ENCODE measurements around the gene TFR2.
A peak's percentile ranks its signal among the peaks of the same experiment; 100 is the strongest.

TFR2 gene

DNA sequence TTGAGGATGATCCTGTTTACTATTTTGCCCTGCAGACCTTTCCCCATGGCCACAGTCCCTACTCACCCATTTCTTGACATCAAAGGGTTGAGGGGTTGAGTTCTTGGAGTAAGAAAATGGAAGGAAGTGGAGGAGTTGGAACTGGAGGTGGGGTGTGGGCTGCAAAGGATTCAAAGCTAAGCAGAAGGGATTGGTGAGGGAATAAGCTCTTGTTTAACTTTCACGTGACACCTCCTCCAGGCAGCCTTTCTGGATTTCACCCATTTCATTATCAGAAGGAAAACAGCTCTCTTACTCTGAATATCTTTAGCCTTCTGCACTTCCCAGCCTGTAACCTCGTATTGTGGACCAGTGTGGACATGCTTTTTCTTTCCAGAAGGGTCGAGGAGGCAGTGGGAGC, 15.3 kb downstream of the TFR2 start:
- DNase-seq (ENCODE audit: low spot score), result no peak
- no peak for TF ChIP-seq CTCF (conservative IDR thresholded peaks at IDR 0.05; ENCODE audit: low read depth)
- POLR2A ChIA-PET (ENCODE audit: low non-redundant PET), result no interaction called here
- CTCF ChIA-PET, result interaction anchor here (0.6 to 1.1 kb wide), 2 partner anchors 79 to 82 kb away, joined by 3 to 4 read pairs; no protein-coding TSS in a partner anchor
- H3K27ac ChIP-seq, result peak overlapping the region; percentile 67

GRCh38 chr7:100623951-100624824, 17.2 kb downstream of the TFR2 start:
- ChIA-PET POLR2A (ENCODE audit: low non-redundant PET) (no interaction called here), CTCF (no interaction called here)
- no peak overlapping the region for H3K27ac ChIP-seq
- TF ChIP-seq CTCF (conservative IDR thresholded peaks at IDR 0.05; ENCODE audit: low read depth), result no peak
- no peak for DNase-seq (ENCODE audit: low spot score)

DNA sequence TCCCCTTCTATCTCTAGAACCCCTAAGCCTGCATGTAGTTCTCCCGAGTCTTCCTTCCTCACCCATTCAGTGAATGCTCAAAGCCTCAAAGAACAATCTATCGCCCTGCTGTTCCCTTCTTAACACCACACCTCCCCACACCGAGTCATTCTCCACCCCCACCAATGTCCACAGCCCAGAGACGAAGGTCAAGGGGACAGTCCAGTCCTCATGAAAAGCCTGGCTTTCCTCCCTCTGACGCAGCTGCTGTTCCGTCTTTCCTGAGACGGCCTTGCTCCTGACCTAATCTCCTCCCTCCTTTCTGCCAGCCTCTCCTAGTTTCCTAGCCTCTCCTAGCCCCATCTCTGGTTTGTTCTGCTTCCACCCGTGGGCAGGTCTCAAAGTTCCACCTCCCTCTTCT, 19.8 kb downstream of the TFR2 start:
- no peak for DNase-seq (ENCODE audit: low spot score)
- ChIA-PET POLR2A (ENCODE audit: low non-redundant PET) (no interaction called here), CTCF (no interaction called here)
- H3K27ac ChIP-seq, result 0 out of 2 replicates have a peak overlapping the region, but pooled peaks have one; percentile 0
- no peak for TF ChIP-seq CTCF (conservative IDR thresholded peaks at IDR 0.05; ENCODE audit: low read depth)

- no peak overlapping the region for H3K27ac ChIP-seq
- TF ChIP-seq CTCF (conservative IDR thresholded peaks at IDR 0.05; ENCODE audit: low read depth), result no peak
- CTCF ChIA-PET, result interaction anchor here (1.0 kb wide), 1 partner anchor 12 kb away, joined by 3 read pairs; no protein-coding TSS in a partner anchor
- POLR2A ChIA-PET (ENCODE audit: low non-redundant PET), result no interaction called here
- no peak for DNase-seq (ENCODE audit: low spot score)
These were observed 20.5 kb downstream of the TFR2 start for GRCh38 chr7:100620804-100621203.

- no peak for TF ChIP-seq CTCF (conservative IDR thresholded peaks at IDR 0.05; ENCODE audit: low read depth)
- CTCF ChIA-PET, result interaction anchor here (1.0 kb wide), 1 partner anchor 12 kb away, joined by 3 read pairs; no protein-coding TSS in a partner anchor
- no peak for DNase-seq (ENCODE audit: low spot score)
- POLR2A ChIA-PET (ENCODE audit: low non-redundant PET), result no interaction called here
- no peak overlapping the region for H3K27ac ChIP-seq
These were observed 21.1 kb downstream of the TFR2 start for GRCh38 chr7:100620239-100620638.

DNA sequence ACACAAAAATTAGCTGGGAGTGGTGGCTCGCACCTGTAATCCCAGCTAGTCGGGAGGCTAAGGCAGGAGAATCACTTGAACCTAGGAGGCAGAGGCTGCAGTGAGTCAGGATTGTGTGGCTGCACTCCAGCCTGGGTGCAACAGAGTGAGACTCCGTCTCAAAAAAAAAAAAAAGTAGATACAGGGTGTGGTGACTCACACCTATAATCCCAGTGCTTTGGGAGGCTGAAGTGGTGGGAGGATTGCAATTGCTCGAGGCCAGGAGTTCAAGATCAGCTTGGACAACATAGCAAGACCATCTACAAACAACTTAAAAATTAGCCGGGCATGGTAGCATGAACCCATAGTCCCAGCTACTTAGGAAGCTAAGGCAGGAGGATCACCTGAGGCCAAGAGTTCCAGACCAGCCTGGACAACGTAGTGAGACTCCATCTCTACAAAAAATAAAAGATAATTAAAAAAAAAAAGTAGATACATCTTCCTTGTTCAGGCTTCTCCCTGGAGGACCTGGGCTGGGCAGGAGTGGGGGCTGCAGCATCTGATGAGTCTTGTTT, 27.0 kb downstream of the TFR2 start:
- CTCF ChIA-PET, result interaction anchor here (0.6 to 3.0 kb wide), 3 partner anchors 19 to 63 kb away, joined by 5 to 14 read pairs (median 5); no protein-coding TSS in a partner anchor
- no peak overlapping the region for H3K27ac ChIP-seq
- POLR2A ChIA-PET (ENCODE audit: low non-redundant PET), result no interaction called here
- TF ChIP-seq CTCF (conservative IDR thresholded peaks at IDR 0.05; ENCODE audit: low read depth), result no peak
- DNase-seq (ENCODE audit: low spot score), result no peak

Measured in RWPE1 (cell line).